Cardiac muscle cell (in vitro differentiated cells and primary cell): ENCODE results near the gene ABCC4. TPM values are rescaled to one million over a fixed set of nuclear protein-coding genes. Genes with fewer than 3 reads are reported as not detected.

Source experiments
- DNase-seq, 2 donors: peaks; one replicate each; pipeline versions ENCODE4 v3.0.0 to v3.0.0-alpha.2; 2010 to 2017; ENCODE audit warnings: low read depth in 1 of 2, low spot score in 1 of 2
- H3K27ac ChIP-seq: fragments of 200-600 bp; sonication (generic); 2 replicates; pipeline ENCODE4 v1.5.1; 2016
- H3K27me3 ChIP-seq: fragments of 200-600 bp; sonication (generic); 2 replicates; pipeline ENCODE4 v1.6.0; 2016; ENCODE audit warnings: control low read depth
- H3K36me3 ChIP-seq: fragments of 200-600 bp; sonication (generic); 2 replicates; pipeline ENCODE4 v1.5.1; 2016; ENCODE audit warnings: control low read depth
- H3K4me1 ChIP-seq: fragments of 200-600 bp; sonication (generic); 2 replicates; pipeline ENCODE4 v1.8.1; 2017; ENCODE audit warnings: low read depth, mild to moderate bottlenecking, mixed run types
- H3K4me3 ChIP-seq: fragments of 200-600 bp; sonication (generic); 2 replicates; pipeline ENCODE4 v1.5.1; 2016; ENCODE audit warnings: mild to moderate bottlenecking
- H3K9me3 ChIP-seq: fragments of 200-600 bp; sonication (generic); 2 replicates; pipeline ENCODE4 v1.5.1; 2017; ENCODE audit warnings: low read depth, mild to moderate bottlenecking, control low read depth
- CTCF ChIP-seq: IDR thresholded peaks from 2 replicates; pipeline ENCODE4 v1.5.1; 2012; ENCODE audit warnings: low read depth, mild to moderate bottlenecking, low read length
- polyA plus RNA-seq: library from polyadenylated mRNA; unstranded; fragments of >200 nt; fragmentation: Nextera tagmentation; extraction: Ambion mirVana; gene quantifications from 2 replicates; pipeline ENCODE4 v1.2.1, GENCODE V29; 2016
- total RNA-seq: library from RNA; depleted of rRNA; stranded (reverse); fragments of >200 nt; gene quantifications from 2 replicates; pipeline ENCODE4 v1.2.3, GENCODE V29; 2016

The ABCC4 gene
- total and polyA plus RNA-seq, 2 experiments from 2014 or later = 1.6 to 5.0 TPM

- no peaks in the 10 kb centered on the region for H3K9me3 ChIP-seq
- H3K4me3 ChIP-seq = no peak overlapping the region
- DNase-seq = no peak
- H3K4me1 ChIP-seq = no peaks in the 10 kb centered on the region
- H3K36me3 ChIP-seq = no peaks in the 10 kb centered on the region
- H3K27me3 ChIP-seq = no peaks in the 10 kb centered on the region
- no peak for TF ChIP-seq CTCF
- H3K27ac ChIP-seq = no peak overlapping the region
Observed at GRCh38 chr13:95154413-95154886, 146.8 kb downstream of the ABCC4 start.

- H3K36me3 ChIP-seq = no peaks in the 10 kb centered on the region
- TF ChIP-seq CTCF = no peak
- H3K4me1 ChIP-seq = no peaks in the 10 kb centered on the region
- no peaks in the 10 kb centered on the region for H3K27me3 ChIP-seq
- DNase-seq = peak in 1 of 2 donors; percentile 44
- H3K9me3 ChIP-seq = no peaks in the 10 kb centered on the region
- H3K27ac ChIP-seq = no peak overlapping the region
- no peak overlapping the region for H3K4me3 ChIP-seq
Observed at GRCh38 chr13:95153647-95154412, 147.4 kb downstream of the ABCC4 start.

- TF ChIP-seq CTCF = no peak
- no peaks in the 10 kb centered on the region for H3K9me3 ChIP-seq
- no peak overlapping the region for H3K4me3 ChIP-seq
- H3K4me1 ChIP-seq = no peaks in the 10 kb centered on the region
- DNase-seq = no peak
- H3K27ac ChIP-seq = no peak overlapping the region
- H3K36me3 ChIP-seq = no peaks in the 10 kb centered on the region
- no peaks in the 10 kb centered on the region for H3K27me3 ChIP-seq
Observed at GRCh38 chr13:95151942-95152587, 149.2 kb downstream of the ABCC4 start.

- Histone ChIP-seq H3K27me3 (no peaks in the 10 kb centered on the region), H3K9me3 (no peaks in the 10 kb centered on the region), H3K27ac (no peak overlapping the region), H3K4me3 (no peak overlapping the region), H3K4me1 (no peaks in the 10 kb centered on the region), H3K36me3 (no peaks in the 10 kb centered on the region)
- no peak for TF ChIP-seq CTCF
- DNase-seq = no peak
Observed at GRCh38 chr13:95150555-95150954, 150.7 kb downstream of the ABCC4 start.

GRCh38 chr13:95146486-95146885, 154.8 kb downstream of the ABCC4 start:
- Histone ChIP-seq H3K36me3 (no peaks in the 10 kb centered on the region), H3K27me3 (no peaks in the 10 kb centered on the region), H3K4me3 (no peak overlapping the region), H3K27ac (no peak overlapping the region), H3K4me1 (no peaks in the 10 kb centered on the region), H3K9me3 (no peaks in the 10 kb centered on the region)
- DNase-seq = no peak
- no peak for TF ChIP-seq CTCF
